T47D (cell line): ENCODE data around the gene IGSF3.

ENCODE experiments used
- DNase-seq, 2 experiments: peaks; one replicate each; pipeline versions ENCODE4 v3.0.0 to v3.0.0-alpha.2; 2011 to 2012; ENCODE audit warnings: low read depth in 1 of 2, low spot score in 1 of 2
- JUND ChIP-seq: IDR thresholded peaks from 2 replicates; pipeline ENCODE4 v1.6.1; 2012; ENCODE audit warnings: low read depth
- in situ Hi-C: cut with HindIII; loops from 2 replicates; pipeline ENCODE4 v1.10.0; 2016; ENCODE audit warnings: low sequenced_read_pairs, low pct_unique_long_range_greater_than_20kb

The IGSF3 gene

GRCh38 chr1:116681343-116681899, 13.9 kb upstream of the IGSF3 start:
- DNase-seq: no peak

GRCh38 chr1:116680752-116681151, 13.2 kb upstream of the IGSF3 start:
- DNase-seq: no peak
- no peak for TF ChIP-seq JUND
- in situ Hi-C loops: no loop called here

More at GRCh38 chr1:116681343-116681899, 13.9 kb upstream of the IGSF3 start:
- in situ Hi-C loops: no loop called here
- no peak for TF ChIP-seq JUND

- TF ChIP-seq JUND: no peak
- DNase-seq: no peak
- in situ Hi-C loops: no loop called here
Measured at GRCh38 chr1:116679828-116680628, 12.5 kb upstream of the IGSF3 start.

GRCh38 chr1:116679091-116679827, 11.7 kb upstream of the IGSF3 start:
- in situ Hi-C loops: no loop called here
- TF ChIP-seq JUND: no peak

GRCh38 chr1:116678732-116679090, 11.2 kb upstream of the IGSF3 start:
- in situ Hi-C loops: no loop called here
- TF ChIP-seq JUND: no peak
- DNase-seq: no peak

More at GRCh38 chr1:116679091-116679827, 11.7 kb upstream of the IGSF3 start:
- no peak for DNase-seq

- in situ Hi-C loops: no loop called here
- no peak for DNase-seq
- no peak for TF ChIP-seq JUND
Measured at GRCh38 chr1:116677474-116678062, 10.0 kb upstream of the IGSF3 start.

- DNase-seq: no peak
- no peak for TF ChIP-seq JUND
- in situ Hi-C loops: no loop called here
Measured at GRCh38 chr1:116676291-116676690, 8.8 kb upstream of the IGSF3 start.

GRCh38 chr1:116674751-116675150, 7.2 kb upstream of the IGSF3 start:
- DNase-seq: peak in 1 of 2 experiments; percentile 93
- TF ChIP-seq JUND: peak; percentile 86
- in situ Hi-C loops: no loop called here

- no peak for TF ChIP-seq JUND
- in situ Hi-C loops: no loop called here
- peak in 1 of 2 experiments; percentile 80 for DNase-seq
Measured at GRCh38 chr1:116674011-116674531, 6.5 kb upstream of the IGSF3 start.

- in situ Hi-C loops: no loop called here
- no peak for TF ChIP-seq JUND
- DNase-seq: no peak
Measured at GRCh38 chr1:116671912-116672311, 4.4 kb upstream of the IGSF3 start.

- no peak for TF ChIP-seq JUND
- in situ Hi-C loops: no loop called here
Measured at GRCh38 chr1:116671072-116671760, 3.7 kb upstream of the IGSF3 start.

GRCh38 chr1:116668277-116668676, 744 bp upstream of the IGSF3 start:
- DNase-seq: no peak
- no peak for TF ChIP-seq JUND
- in situ Hi-C loops: no loop called here

More at GRCh38 chr1:116671072-116671760, 3.7 kb upstream of the IGSF3 start:
- DNase-seq: no peak
